ENCODE data around the gene RARA.

Gene RARA

DNA sequence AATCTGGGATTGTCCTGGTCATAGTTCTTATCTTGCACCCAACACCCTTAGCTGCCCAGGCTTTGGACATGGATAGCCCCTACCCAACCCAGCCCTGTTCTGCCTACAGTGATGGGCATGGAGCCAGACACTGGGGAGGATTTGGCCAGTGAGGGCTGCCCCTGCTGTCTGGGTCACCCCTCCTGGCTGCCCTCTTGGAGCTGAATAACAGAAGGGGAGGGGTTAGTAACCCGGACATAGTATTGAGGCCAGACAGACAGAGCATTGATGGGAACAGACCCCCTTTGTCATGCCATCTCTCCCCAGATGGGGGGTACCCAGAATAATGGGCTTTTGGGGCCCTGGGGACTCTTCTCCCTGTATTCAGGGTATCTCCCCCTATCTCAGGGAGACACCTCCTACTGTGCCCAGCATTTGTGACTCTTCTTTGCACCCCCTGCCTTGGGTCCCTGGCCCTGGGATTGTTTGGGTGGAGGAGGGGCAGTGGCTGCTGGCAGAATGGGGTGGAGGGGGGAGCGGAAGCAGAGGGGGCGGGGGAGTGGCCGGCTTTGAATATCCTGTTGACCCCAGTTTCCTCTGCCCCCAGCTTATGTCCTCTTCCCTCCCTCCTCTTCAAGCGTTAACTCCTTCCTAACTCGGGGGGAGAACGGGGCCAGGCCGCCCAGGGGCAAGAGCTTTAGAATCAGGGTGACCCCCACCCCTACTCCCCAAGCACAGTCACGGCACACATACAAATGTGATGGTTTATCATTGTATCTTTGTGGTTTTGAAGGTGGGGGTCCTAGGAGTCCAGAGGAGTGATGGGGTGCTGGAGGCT, 38.5 kb downstream of the RARA start:
- DNase-seq: no peak

DNA sequence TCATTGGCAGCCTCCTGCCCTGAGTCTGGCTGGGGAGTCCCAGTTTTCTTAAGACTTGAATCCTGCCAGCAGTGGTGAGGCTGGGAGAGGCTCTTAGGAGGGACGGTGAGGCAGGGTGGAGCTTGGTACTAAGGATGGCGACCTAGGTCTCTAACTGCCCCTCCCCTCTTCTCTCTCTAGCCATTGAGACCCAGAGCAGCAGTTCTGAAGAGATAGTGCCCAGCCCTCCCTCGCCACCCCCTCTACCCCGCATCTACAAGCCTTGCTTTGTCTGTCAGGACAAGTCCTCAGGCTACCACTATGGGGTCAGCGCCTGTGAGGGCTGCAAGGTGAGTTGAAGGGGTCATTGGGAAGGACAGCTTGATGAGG, 39.1 kb downstream of the RARA start:
- DNase-seq: no peak

DNA sequence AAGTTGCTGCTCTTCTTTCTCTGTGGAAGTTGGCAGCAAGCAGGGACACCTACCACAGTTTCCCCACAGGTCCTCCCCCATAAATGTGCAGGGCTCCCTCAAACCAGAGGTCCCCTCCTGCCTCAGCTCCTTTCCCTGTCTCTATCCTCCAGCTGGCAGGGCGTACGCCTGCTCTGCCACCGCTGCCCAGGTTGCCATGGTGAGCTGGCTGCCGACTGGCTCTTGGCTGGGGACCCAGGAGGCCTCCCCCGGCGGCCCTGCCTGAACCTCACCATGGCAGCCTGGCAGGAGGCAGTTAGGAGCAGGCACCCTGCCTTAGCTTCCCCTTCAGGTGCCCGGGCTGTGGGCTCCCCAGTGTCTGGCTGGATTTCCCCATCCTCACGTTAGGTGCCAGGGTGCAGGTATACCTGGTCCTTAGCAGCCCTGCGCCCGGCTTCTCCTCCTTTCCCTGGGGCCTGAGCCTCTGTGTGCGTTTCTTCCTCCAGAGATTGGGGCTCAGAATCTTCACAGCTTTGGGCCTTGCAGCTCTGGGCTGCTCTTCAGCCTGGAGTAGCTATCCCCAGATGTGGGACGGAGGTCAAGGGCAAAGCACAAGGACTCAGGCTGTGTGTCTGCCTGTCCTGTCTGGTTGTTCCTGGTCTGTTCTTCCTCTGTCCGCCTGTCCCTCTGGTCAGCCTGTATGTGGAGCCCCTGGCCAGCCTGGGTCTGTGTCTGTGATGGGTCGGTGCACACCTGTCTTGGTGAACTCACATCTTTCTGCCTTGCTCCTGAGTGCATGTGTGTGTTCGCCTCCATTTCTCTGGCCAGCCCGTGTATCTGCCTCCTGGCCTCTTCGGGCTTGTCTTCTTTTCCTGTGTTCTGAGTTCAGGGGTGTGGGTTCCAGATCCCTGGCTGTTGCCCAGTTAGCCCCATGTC, 39.8 kb downstream of the RARA start:
- DNase-seq: no peak

GRCh38 chr17:40349477-40349894, 40.5 kb downstream of the RARA start:
- DNase-seq: no peak

GRCh38 chr17:40349895-40350688, 41.1 kb downstream of the RARA start:
- no peak for DNase-seq

DNA sequence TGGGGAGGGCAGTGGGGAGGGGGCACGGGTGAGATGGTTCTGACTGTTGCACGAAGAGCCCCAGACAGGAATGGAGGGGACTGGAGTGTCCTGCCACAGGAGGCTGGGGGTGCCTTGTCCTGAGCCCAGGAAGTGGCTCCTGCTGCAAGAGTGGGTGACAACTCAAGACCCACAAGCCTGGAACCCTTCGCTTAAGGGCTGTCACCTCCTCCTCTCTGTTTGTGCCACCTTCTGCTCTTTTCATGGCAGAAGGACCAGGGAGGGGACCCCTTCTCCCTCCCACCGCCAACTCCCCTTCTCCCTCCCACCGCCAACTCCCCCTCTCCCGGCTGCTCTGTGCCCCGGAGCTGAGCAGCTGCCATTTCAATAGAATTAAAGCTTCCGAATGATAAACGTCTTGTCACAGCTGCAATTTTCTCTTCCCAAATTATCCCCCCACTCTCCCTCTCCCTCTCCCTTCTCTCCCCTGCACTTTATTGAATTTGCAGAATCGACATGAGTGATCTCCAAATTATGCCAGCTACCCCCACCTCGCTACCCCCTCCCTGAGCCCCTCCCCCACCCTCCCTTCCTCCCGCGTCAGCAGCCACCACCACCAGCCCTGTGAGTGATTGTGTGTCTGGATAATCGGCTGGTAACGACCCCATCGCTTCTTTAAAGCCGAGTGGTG, 41.8 kb downstream of the RARA start:
- DNase-seq: no peak

DNA sequence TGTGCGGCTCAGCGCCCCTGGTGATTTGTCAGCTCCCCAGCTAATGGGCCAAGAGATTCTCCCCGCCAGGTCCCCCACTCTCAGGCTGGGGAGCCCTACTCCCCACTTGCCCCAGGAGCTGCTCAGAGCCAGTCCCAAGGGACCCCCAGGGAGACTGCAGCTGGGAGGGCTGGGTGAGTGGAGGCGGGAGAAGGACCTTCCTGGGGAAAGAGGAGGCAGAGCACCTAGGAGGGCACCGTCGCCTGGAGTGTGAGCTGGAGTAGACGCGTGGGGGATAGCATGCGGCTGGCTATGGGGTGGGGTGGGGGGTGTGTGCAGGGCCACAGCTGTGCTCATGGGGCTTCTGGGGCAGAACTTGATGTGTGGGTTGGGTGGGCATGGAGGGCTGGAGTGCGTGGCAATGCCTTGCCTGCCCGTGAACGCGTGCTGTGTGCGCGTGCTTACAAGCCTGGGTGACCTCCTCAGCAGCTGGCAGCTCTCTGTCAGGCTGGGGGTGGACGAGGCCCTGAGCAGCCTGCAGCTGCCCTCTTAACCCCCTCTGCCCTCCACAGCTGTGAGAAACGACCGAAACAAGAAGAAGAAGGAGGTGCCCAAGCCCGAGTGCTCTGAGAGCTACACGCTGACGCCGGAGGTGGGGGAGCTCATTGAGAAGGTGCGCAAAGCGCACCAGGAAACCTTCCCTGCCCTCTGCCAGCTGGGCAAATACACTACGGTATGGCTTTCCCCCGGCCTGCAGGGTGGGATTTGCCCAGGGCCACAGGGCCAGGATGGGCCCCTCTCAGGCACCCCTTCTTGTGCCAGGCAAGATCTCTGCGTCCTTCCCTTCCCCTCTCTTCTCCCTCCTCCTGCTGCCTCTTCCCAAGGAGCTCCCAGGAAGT, 42.6 kb downstream of the RARA start:
- DNase-seq: no peak

GRCh38 chr17:40352237-40352778, 43.3 kb downstream of the RARA start:
- no peak for DNase-seq

DNA sequence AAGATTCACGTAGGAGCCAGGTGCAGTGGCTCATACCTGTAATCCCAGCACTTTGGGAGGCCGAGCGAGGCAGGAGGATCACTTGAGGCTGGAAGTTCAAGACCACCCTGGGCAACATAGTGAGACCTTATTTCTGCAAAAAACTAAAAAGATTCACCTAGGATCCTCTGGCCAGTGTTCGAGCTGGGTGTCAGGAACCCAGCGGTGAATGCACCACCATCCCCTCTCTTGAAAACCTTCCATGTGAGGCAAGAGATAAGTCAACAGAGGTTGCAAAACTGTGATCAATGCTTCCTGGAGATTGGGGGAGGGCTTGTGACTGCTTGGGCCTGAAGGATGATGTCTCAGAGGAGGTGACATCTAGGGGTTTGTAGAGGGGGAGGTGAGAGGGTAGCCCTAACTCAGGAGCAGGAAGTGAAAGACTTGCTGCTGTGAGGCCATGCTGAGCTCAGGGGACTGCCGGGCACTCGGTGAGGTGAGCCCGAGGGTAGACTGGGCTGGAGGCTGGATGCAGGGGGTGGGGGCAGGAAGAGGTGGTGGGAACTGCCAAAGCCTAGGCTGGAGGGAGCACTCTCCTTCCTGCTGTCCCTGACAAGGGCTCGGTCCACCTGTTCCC, 43.9 kb downstream of the RARA start:
- no peak for DNase-seq

GRCh38 chr17:40354221-40355122, 45.5 kb downstream of the RARA start:
- no peak for DNase-seq

DNA sequence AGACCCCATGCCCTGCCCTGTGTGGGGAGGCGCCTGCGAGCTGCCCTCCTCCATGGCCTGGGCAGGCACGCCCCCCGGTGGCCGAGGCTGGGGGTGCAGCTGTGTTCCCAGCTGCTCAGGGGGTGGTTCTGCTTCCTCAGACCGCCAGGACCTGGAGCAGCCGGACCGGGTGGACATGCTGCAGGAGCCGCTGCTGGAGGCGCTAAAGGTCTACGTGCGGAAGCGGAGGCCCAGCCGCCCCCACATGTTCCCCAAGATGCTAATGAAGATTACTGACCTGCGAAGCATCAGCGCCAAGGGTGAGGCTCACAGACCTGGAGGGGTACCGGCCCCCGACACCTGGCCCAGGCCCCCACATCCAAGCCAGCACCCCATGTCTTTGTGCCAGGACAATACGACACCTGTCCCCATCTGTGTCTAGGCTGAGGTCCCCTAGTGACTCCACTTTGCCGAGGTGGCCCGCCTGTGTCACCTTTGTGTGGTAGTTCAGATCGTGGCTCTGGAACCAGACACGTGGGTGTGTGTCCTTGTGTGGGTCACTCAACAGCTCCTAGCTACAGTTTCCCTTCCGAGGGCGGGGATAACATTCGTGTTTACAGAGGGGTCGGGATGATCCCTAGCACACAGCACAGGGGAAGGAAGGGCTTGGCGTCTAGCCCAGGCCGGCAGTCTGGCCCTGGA, 46.3 kb downstream of the RARA start:
- peak; percentile 79 for DNase-seq

DNA sequence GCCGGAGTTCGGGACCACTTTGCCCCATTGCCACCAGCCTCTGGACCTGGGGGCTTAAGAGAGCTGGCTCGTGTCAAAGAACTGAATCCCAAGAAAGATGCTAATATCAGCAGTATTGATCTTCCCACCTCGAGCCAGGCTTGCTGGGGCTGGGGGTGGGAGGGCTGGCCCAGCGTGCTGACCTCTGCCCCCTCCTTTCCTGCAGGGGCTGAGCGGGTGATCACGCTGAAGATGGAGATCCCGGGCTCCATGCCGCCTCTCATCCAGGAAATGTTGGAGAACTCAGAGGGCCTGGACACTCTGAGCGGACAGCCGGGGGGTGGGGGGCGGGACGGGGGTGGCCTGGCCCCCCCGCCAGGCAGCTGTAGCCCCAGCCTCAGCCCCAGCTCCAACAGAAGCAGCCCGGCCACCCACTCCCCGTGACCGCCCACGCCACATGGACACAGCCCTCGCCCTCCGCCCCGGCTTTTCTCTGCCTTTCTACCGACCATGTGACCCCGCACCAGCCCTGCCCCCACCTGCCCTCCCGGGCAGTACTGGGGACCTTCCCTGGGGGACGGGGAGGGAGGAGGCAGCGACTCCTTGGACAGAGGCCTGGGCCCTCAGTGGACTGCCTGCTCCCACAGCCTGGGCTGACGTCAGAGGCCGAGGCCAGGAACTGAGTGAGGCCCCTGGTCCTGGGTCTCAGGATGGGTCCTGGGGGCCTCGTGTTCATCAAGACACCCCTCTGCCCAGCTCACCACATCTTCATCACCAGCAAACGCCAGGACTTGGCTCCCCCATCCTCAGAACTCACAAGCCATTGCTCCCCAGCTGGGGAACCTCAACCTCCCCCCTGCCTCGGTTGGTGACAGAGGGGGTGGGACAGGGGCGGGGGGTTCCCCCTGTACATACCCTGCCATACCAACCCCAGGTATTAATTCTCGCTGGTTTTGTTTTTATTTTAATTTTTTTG, 47.1 kb downstream of the RARA start:
- DNase-seq: no peak

DNA sequence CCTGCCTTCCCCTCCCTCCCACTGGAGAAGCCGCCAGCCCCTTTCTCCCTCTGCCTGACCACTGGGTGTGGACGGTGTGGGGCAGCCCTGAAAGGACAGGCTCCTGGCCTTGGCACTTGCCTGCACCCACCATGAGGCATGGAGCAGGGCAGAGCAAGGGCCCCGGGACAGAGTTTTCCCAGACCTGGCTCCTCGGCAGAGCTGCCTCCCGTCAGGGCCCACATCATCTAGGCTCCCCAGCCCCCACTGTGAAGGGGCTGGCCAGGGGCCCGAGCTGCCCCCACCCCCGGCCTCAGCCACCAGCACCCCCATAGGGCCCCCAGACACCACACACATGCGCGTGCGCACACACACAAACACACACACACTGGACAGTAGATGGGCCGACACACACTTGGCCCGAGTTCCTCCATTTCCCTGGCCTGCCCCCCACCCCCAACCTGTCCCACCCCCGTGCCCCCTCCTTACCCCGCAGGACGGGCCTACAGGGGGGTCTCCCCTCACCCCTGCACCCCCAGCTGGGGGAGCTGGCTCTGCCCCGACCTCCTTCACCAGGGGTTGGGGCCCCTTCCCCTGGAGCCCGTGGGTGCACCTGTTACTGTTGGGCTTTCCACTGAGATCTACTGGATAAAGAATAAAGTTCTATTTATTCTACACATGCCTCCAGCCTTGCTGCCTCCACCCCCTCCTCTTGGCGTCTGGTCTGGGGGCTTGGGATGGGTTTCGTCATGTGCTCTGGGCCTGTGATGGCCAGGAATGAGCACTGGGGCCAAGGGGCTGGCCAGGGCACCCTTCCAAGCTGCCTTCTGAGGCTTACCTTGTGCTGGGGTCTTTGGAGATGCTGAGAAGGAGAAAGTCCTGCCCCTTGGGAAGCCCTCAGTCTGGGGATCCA, 48.3 kb downstream of the RARA start:
- DNase-seq: no peak

GRCh38 chr17:40358323-40359038, 49.5 kb downstream of the RARA start:
- peak; percentile 90 for DNase-seq

DNA sequence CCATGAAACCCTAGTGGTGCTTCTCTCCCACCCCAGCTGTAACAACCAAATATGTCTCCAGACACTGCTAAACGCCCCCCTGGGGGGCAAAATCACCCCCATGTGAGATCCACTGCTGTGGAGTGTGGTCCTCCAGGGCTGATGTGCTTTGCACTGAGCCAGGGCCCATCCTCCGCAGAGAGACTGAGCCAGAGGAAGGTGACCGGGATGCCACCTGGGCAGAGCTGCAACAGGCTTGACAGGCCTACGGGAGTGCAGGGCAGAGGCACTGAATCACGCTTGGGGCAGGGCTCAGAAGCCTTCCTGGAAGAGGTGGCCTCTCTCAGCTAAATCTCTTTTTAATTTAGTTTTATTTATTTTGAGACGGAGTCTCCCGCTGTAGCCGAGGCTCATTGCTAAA, 51.1 kb downstream of the RARA start:
- DNase-seq: no peak

All from activated gamma-delta T cell treated with Interleukin-2 at 50 U/mL for 16 hours (primary cell).